ENCODE results near the gene SLC35B3. TPM values are rescaled to one million over a fixed set of nuclear protein-coding genes. Genes with fewer than 3 reads are reported as not detected.

SLC35B3 gene
- polyA plus RNA-seq, 1 donor: 30.1 TPM

- no peaks in the 10 kb centered on the region for H3K4me1 ChIP-seq (ENCODE audit: control insufficient read depth, insufficient read depth, low read length)
- WGBS (ENCODE audit: insufficient coverage, low lambda C conversion rate): 73% methylated on average over 2 of the region's 2 CpGs
- H3K9me3 ChIP-seq (ENCODE audit: control insufficient read depth, low read depth, low read length): no peaks in the 10 kb centered on the region
- no peak for DNase-seq
- peaks cover 5% of the 10 kb centered on the region for H3K27me3 ChIP-seq (ENCODE audit: control insufficient read depth, insufficient read depth, low read length)
- no peak overlapping the region for H3K27ac ChIP-seq (ENCODE audit: low read length)
- H3K4me3 ChIP-seq (ENCODE audit: low read length): no peak overlapping the region
- H3K36me3 ChIP-seq (ENCODE audit: control insufficient read depth, insufficient read depth, low read length): no peaks in the 10 kb centered on the region
Measured at GRCh38 chr6:8383584-8383983, 51.8 kb downstream of the SLC35B3 start.

DNA sequence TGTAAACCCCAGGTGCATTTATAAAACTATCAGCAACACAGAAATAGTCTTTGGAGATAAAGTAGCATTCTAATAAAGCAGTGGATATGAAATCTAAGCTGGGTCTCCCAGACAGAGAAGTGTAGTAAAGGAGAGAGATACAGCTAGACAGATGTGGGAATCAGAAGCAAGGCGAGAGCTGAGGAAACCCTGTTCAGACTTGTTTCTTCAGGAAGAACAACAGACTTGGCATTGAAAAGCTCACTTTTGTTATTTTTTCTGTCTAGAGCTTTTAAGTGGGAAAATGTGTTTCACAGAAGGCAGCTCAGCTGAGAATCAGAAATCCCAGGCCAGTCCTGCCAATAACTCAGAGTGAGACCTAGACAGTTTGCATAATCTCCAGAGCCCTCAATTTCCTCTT, 52.9 kb downstream of the SLC35B3 start:
- H3K27me3 ChIP-seq (ENCODE audit: control insufficient read depth, insufficient read depth, low read length): peaks cover 5% of the 10 kb centered on the region
- no CpG with 5 or more reads among the region's 1 CpG for WGBS (ENCODE audit: insufficient coverage, low lambda C conversion rate)
- no peaks in the 10 kb centered on the region for H3K9me3 ChIP-seq (ENCODE audit: control insufficient read depth, low read depth, low read length)
- no peaks in the 10 kb centered on the region for H3K4me1 ChIP-seq (ENCODE audit: control insufficient read depth, insufficient read depth, low read length)
- no peak overlapping the region for H3K27ac ChIP-seq (ENCODE audit: low read length)
- no peaks in the 10 kb centered on the region for H3K36me3 ChIP-seq (ENCODE audit: control insufficient read depth, insufficient read depth, low read length)
- no peak for DNase-seq
- H3K4me3 ChIP-seq (ENCODE audit: low read length): no peak overlapping the region

- Histone ChIP-seq H3K4me3 (ENCODE audit: low read length) (no peak overlapping the region), H3K27ac (ENCODE audit: low read length) (no peak overlapping the region), H3K9me3 (ENCODE audit: control insufficient read depth, low read depth, low read length) (no peaks in the 10 kb centered on the region), H3K27me3 (ENCODE audit: control insufficient read depth, insufficient read depth, low read length) (peaks cover 10% of the 10 kb centered on the region), H3K4me1 (ENCODE audit: control insufficient read depth, insufficient read depth, low read length) (no peaks in the 10 kb centered on the region), H3K36me3 (ENCODE audit: control insufficient read depth, insufficient read depth, low read length) (no peaks in the 10 kb centered on the region)
- no peak for DNase-seq
- no CpG with 5 or more reads among the region's 4 CpGs for WGBS (ENCODE audit: insufficient coverage, low lambda C conversion rate)
Measured at GRCh38 chr6:8375916-8376315, 59.4 kb downstream of the SLC35B3 start.

Measured in large intestine (tissue), 3 donors.